ENCODE results near the gene COL24A1.

COL24A1 gene

DNA sequence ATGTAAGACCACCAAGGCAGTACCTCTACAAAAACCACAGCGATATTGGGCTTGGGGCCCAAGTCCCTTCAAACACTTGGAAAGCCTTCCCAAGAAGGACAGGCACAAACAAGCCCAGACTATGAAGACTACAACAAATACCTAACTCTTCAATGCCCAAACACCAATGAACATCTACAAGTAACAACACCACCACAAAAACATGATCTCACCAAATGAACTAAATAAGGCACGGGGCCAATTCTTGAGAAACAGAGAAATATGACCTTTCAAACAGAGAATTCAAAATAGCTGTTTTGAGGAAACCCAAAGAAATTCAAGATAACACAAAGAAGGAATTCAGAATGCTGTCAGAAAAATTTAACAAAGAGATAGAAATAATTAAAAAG is 86.8 kb downstream of the COL24A1 start:
- no peaks in the 10 kb centered on the region for H4K20me1 ChIP-seq (ENCODE audit: insufficient read depth, low read length)
- H3K79me2 ChIP-seq (ENCODE audit: insufficient read depth, low read length) = no peaks in the 10 kb centered on the region
- H3K4me1 ChIP-seq (ENCODE audit: insufficient read depth, low read length) = no peaks in the 10 kb centered on the region
- no peak for DNase-seq
- H3K9ac ChIP-seq (ENCODE audit: low read depth, low read length) = no peak overlapping the region
- H3K27ac ChIP-seq (ENCODE audit: low read length) = no peak overlapping the region
- H3K4me2 ChIP-seq (ENCODE audit: insufficient read depth, low read length) = no peak overlapping the region
- no peak for ATAC-seq (ENCODE audit: insufficient read depth, low read depth)
- H2AFZ ChIP-seq (ENCODE audit: low read depth, low read length) = no peak overlapping the region
- H3K4me3 ChIP-seq (ENCODE audit: low read depth in 1 of 2, low read length in 2 of 2) = no peak overlapping the region
- TF ChIP-seq EZH2 (IDR thresholded peaks at IDR 0.05; ENCODE audit: borderline replicate concordance, low read depth, low read length, severe bottlenecking) = no peak
- TF ChIP-seq, protein P1, sequence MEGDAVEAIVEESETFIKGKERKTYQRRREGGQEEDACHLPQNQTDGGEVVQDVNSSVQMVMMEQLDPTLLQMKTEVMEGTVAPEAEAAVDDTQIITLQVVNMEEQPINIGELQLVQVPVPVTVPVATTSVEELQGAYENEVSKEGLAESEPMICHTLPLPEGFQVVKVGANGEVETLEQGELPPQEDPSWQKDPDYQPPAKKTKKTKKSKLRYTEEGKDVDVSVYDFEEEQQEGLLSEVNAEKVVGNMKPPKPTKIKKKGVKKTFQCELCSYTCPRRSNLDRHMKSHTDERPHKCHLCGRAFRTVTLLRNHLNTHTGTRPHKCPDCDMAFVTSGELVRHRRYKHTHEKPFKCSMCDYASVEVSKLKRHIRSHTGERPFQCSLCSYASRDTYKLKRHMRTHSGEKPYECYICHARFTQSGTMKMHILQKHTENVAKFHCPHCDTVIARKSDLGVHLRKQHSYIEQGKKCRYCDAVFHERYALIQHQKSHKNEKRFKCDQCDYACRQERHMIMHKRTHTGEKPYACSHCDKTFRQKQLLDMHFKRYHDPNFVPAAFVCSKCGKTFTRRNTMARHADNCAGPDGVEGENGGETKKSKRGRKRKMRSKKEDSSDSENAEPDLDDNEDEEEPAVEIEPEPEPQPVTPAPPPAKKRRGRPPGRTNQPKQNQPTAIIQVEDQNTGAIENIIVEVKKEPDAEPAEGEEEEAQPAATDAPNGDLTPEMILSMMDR (IDR thresholded peaks at IDR 0.05; ENCODE audit: borderline replicate concordance, extremely low read depth, low read length, poor library complexity, severe bottlenecking) = no peak
- H3K9me3 ChIP-seq (ENCODE audit: insufficient read depth, low read length, severe bottlenecking) = no peaks in the 10 kb centered on the region
- H3K27me3 ChIP-seq (ENCODE audit: insufficient read depth, low read length, poor library complexity) = no peaks in the 10 kb centered on the region
- no peaks in the 10 kb centered on the region for H3K36me3 ChIP-seq (ENCODE audit: insufficient read depth, low read length)

GRCh38 chr1:86068841-86069756 is 87.5 kb downstream of the COL24A1 start:
- Histone ChIP-seq H3K9me3 (ENCODE audit: insufficient read depth, low read length, severe bottlenecking) (no peaks in the 10 kb centered on the region), H3K4me2 (ENCODE audit: insufficient read depth, low read length) (no peak overlapping the region), H3K79me2 (ENCODE audit: insufficient read depth, low read length) (no peaks in the 10 kb centered on the region), H3K9ac (ENCODE audit: low read depth, low read length) (no peak overlapping the region), H4K20me1 (ENCODE audit: insufficient read depth, low read length) (no peaks in the 10 kb centered on the region), H3K36me3 (ENCODE audit: insufficient read depth, low read length) (no peaks in the 10 kb centered on the region), H3K27me3 (ENCODE audit: insufficient read depth, low read length, poor library complexity) (no peaks in the 10 kb centered on the region), H3K27ac (ENCODE audit: low read length) (no peak overlapping the region), H3K4me1 (ENCODE audit: insufficient read depth, low read length) (no peaks in the 10 kb centered on the region), H2AFZ (ENCODE audit: low read depth, low read length) (no peak overlapping the region), H3K4me3 (ENCODE audit: low read depth in 1 of 2, low read length in 2 of 2) (no peak overlapping the region)
- no peak for ATAC-seq (ENCODE audit: insufficient read depth, low read depth)
- DNase-seq = no peak
- TF ChIP-seq, protein P1 (IDR thresholded peaks at IDR 0.05; ENCODE audit: borderline replicate concordance, extremely low read depth, low read length, poor library complexity, severe bottlenecking) = no peak
- no peak for TF ChIP-seq EZH2 (IDR thresholded peaks at IDR 0.05; ENCODE audit: borderline replicate concordance, low read depth, low read length, severe bottlenecking)

DNA sequence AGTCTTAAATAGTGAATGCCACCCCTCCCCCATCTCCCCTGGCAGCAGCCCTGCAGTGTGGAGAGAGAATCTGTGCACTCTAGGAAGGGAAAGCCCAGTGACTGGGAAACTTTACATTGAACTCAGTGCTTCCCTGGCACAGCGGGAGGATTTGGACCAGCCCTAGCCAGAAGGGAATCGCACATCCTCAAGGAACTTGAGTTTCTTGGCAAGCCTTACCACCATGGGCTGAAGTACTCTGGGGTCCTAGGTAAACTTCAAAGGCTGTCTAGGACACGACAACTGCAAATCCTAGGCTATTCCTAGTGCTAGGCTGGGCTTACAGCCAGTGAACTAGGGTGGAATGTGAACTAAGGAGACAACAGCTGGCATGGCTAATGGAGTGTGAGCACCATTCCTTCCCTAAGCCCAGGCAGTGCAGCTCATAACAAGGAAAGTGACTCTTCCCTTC is 88.3 kb downstream of the COL24A1 start:
- ATAC-seq (ENCODE audit: insufficient read depth, low read depth) (no peak), DNase-seq (no peak)
- Histone ChIP-seq H2AFZ (ENCODE audit: low read depth, low read length) (no peak overlapping the region), H4K20me1 (ENCODE audit: insufficient read depth, low read length) (no peaks in the 10 kb centered on the region), H3K4me2 (ENCODE audit: insufficient read depth, low read length) (no peak overlapping the region), H3K9ac (ENCODE audit: low read depth, low read length) (no peak overlapping the region), H3K36me3 (ENCODE audit: insufficient read depth, low read length) (no peaks in the 10 kb centered on the region), H3K27me3 (ENCODE audit: insufficient read depth, low read length, poor library complexity) (no peaks in the 10 kb centered on the region), H3K4me1 (ENCODE audit: insufficient read depth, low read length) (no peaks in the 10 kb centered on the region), H3K79me2 (ENCODE audit: insufficient read depth, low read length) (no peaks in the 10 kb centered on the region), H3K4me3 (ENCODE audit: low read depth in 1 of 2, low read length in 2 of 2) (no peak overlapping the region), H3K27ac (ENCODE audit: low read length) (no peak overlapping the region), H3K9me3 (ENCODE audit: insufficient read depth, low read length, severe bottlenecking) (no peaks in the 10 kb centered on the region)
- TF ChIP-seq, protein P1 (IDR thresholded peaks at IDR 0.05; ENCODE audit: borderline replicate concordance, extremely low read depth, low read length, poor library complexity, severe bottlenecking) = no peak
- TF ChIP-seq EZH2 (IDR thresholded peaks at IDR 0.05; ENCODE audit: borderline replicate concordance, low read depth, low read length, severe bottlenecking) = no peak
